Keratinocyte (primary cell): ENCODE measurements around the gene ZMYND12. TPM values are rescaled to one million over a fixed set of nuclear protein-coding genes. Genes with fewer than 3 reads are reported as not detected.

Experiments
- DNase-seq: peaks from one replicate; pipeline ENCODE4 v3.0.0-alpha.2; 2011; ENCODE audit warnings: low read depth, missing footprints, low spot score
- FAIRE-seq: peaks from 2 replicates; lab custom pipeline; 2011; peaks lifted over from hg19 to GRCh38; lab: Jason Lieb, UNC
- H2AFZ ChIP-seq: 2 replicates; pipeline ENCODE4 v1.6.0; 2012; ENCODE audit warnings: low read length, control low read depth, inconsistent platforms; ENCODE audit not compliant: control insufficient read depth
- H3K27ac ChIP-seq: 2 replicates; pipeline ENCODE4 v1.5.1; 2011; ENCODE audit warnings: low read length; ENCODE audit not compliant: control insufficient read depth, insufficient read depth
- H3K27me3 ChIP-seq: 3 replicates; pipeline ENCODE4 v1.6.0; 2011; ENCODE audit warnings: low read length; ENCODE audit not compliant: control insufficient read depth, insufficient read depth; ENCODE audit errors: extremely low read depth
- H3K36me3 ChIP-seq, 2 experiments: 2 replicates in 1 of 2; 3 replicates in 1 of 2; pipeline ENCODE4 v1.5.1; 2011; ENCODE audit warnings: low read length in 2 of 2, mild to moderate bottlenecking in 1 of 2; ENCODE audit not compliant: control insufficient read depth in 2 of 2, insufficient read depth in 2 of 2; ENCODE audit errors: extremely low read depth in 1 of 2
- H3K4me1 ChIP-seq: 3 replicates; pipeline ENCODE4 v1.5.1; 2011; ENCODE audit warnings: low read length; ENCODE audit not compliant: control insufficient read depth, insufficient read depth; ENCODE audit errors: extremely low read depth
- H3K4me2 ChIP-seq: 3 replicates; pipeline ENCODE4 v1.6.0; 2011; ENCODE audit warnings: low read depth, low read length; ENCODE audit not compliant: control insufficient read depth, insufficient read depth; ENCODE audit errors: extremely low read depth
- H3K4me3 ChIP-seq, 3 experiments: fragments of 200-600 bp in 1 of 3; sonication (generic) in 1 of 3; 2 replicates in 2 of 3; 3 replicates in 1 of 3; pipeline ENCODE4 v1.5.1; 2011 to 2016; ENCODE audit warnings: low read length in 3 of 3, mild to moderate bottlenecking in 3 of 3, control low read depth in 2 of 3, inconsistent platforms in 1 of 3, low read depth in 1 of 3, mixed read lengths in 1 of 3, mixed run types in 1 of 3, moderate library complexity in 1 of 3; ENCODE audit not compliant: control insufficient read depth in 2 of 3, insufficient read depth in 2 of 3; ENCODE audit errors: extremely low read depth in 1 of 3
- H3K79me2 ChIP-seq: 2 replicates; pipeline ENCODE4 v1.6.0; 2012; ENCODE audit warnings: low read length; ENCODE audit not compliant: control insufficient read depth, insufficient read depth
- H3K9ac ChIP-seq: 3 replicates; pipeline ENCODE4 v1.6.0; 2011; ENCODE audit warnings: low read length; ENCODE audit not compliant: control insufficient read depth, insufficient read depth; ENCODE audit errors: extremely low read depth
- H3K9me1 ChIP-seq: 3 replicates; pipeline ENCODE4 v1.6.0; 2011; ENCODE audit warnings: low read length; ENCODE audit not compliant: control insufficient read depth, insufficient read depth; ENCODE audit errors: extremely low read depth
- H3K9me3 ChIP-seq: 2 replicates; pipeline ENCODE4 v1.5.1; 2012; ENCODE audit warnings: low read depth, low read length; ENCODE audit not compliant: control insufficient read depth
- H4K20me1 ChIP-seq: 3 replicates; pipeline ENCODE4 v1.6.0; 2011; ENCODE audit warnings: low read length; ENCODE audit not compliant: control insufficient read depth, insufficient read depth; ENCODE audit errors: extremely low read depth
- CTCF ChIP-seq, 3 experiments: IDR thresholded peaks in 1 of 3; conservative IDR thresholded peaks in 1 of 3; optimal IDR thresholded peaks in 1 of 3; 2 replicates in 2 of 3; 3 replicates in 1 of 3; pipeline versions ENCODE3 to v1.5.1; 2011; ENCODE audit warnings: low read length in 3 of 3, mild to moderate bottlenecking in 3 of 3, moderate library complexity in 2 of 3, control low read depth in 1 of 3, inconsistent platforms in 1 of 3; ENCODE audit not compliant: insufficient read depth in 2 of 3; ENCODE audit errors: extremely low read depth in 1 of 3
- EZH2 ChIP-seq: IDR thresholded peaks from one replicate; pipeline ENCODE4 v1.6.1; 2012; ENCODE audit warnings: inconsistent platforms, mild to moderate bottlenecking, low read length, moderate library complexity
- dilution Hi-C: fragments of 300-500 bp; cut with MboI; formaldehyde crosslinking; loops from one replicate; pipeline ENCODE4 v1.7.0; 2020; ENCODE audit warnings: low sequenced_read_pairs; ENCODE audit not compliant: extremely low pct_ligation_motif_present
- polyA plus RNA-seq, 5 experiments: library from polyadenylated mRNA; depleted of rRNA in 3 of 5; stranded (reverse) in 3 of 5; stranded (forward) in 1 of 5; unstranded in 1 of 5; fragments of >200 nt; gene quantifications; 1 replicate in 1 of 5; 2 replicates in 3 of 5; 3 replicates in 1 of 5; pipeline versions ENCODE4 v1.2.1 to v1.2.3, GENCODE V29; 2011 to 2012; ENCODE audit warnings: missing spikeins in 2 of 5, low read depth in 1 of 5, low replicate concordance in 1 of 5

ZMYND12 gene
- polyA plus RNA-seq, 1 donor (not counting 4 experiments of a cell fraction or from before 2014, with no cell fraction given): 0.24 TPM

- Histone ChIP-seq H3K79me2 (no peaks in the 10 kb centered on the region), H3K9me3 (no peaks in the 10 kb centered on the region), H3K9me1 (no peaks in the 10 kb centered on the region), H3K9ac (no peak overlapping the region), H3K36me3 (peaks cover 1 to 3% of the 10 kb centered on the region in 2 experiments), H3K27ac (no peak overlapping the region), H3K4me1 (peaks cover 10% of the 10 kb centered on the region), H3K4me2 (peak overlapping the region; percentile 93), H4K20me1 (no peaks in the 10 kb centered on the region), H2AFZ (peak overlapping the region; percentile 83), H3K27me3 (no peaks in the 10 kb centered on the region), H3K4me3 (peak overlapping the region in 1 of 3 experiments; percentile 86)
- dilution Hi-C loops: no loop called here
- no peak for FAIRE-seq
- DNase-seq: no peak
- TF ChIP-seq EZH2: no peak
- no peak for TF ChIP-seq CTCF (optimal IDR thresholded peaks at IDR 0.05 in 1 of 3, IDR thresholded peaks at IDR 0.05 in 1 of 3, conservative IDR thresholded peaks at IDR 0.05 in 1 of 3; ENCODE audit: extremely low read depth in 1 of 3, insufficient read depth in 2 of 3, low read length in 3 of 3)
Observed at GRCh38 chr1:42463921-42464320, 8.1 kb upstream of the ZMYND12 start.

- Histone ChIP-seq H3K27ac (peak within 1 kb of the TSS; percentile 37), H3K9me3 (no peaks in the 10 kb centered on the region), H3K27me3 (no peaks in the 10 kb centered on the region), H3K79me2 (peaks cover under 1% of the 10 kb centered on the region), H3K4me1 (peaks cover 10% of the 10 kb centered on the region), H3K9me1 (no peaks in the 10 kb centered on the region), H3K4me2 (peak within 1 kb of the TSS; percentile 93), H3K36me3 (peaks cover 1 to 3% of the 10 kb centered on the region in 2 experiments), H3K9ac (peak within 1 kb of the TSS; percentile 33), H4K20me1 (no peaks in the 10 kb centered on the region), H3K4me3 (peak within 1 kb of the TSS; percentile 38 to 86 (median 83)), H2AFZ (peak within 1 kb of the TSS; percentile 83)
- FAIRE-seq: peak; percentile 100
- peak; percentile 90 for DNase-seq
- no peak for TF ChIP-seq CTCF (optimal IDR thresholded peaks at IDR 0.05 in 1 of 3, IDR thresholded peaks at IDR 0.05 in 1 of 3, conservative IDR thresholded peaks at IDR 0.05 in 1 of 3; ENCODE audit: extremely low read depth in 1 of 3, insufficient read depth in 2 of 3, low read length in 3 of 3)
- TF ChIP-seq EZH2: no peak
- dilution Hi-C loops: no loop called here
Observed at GRCh38 chr1:42462828-42463763, 7.3 kb upstream of the ZMYND12 start, which contains the start of gene CCDC30. Gene CCDC30, plus strand, starts transcription at chr1:42463286. Its CDS starts 17,266 bp downstream, at chr1:42480552.
